Measurements from ENCODE around the gene VTN. TPM values are rescaled to one million over a fixed set of nuclear protein-coding genes. Genes with fewer than 3 reads are reported as not detected.

Gene VTN
- total RNA-seq, 6 donors from 2014 or later: 0.67 to 6.4 (median 2.3) TPM; not detected in 1

- H3K27ac ChIP-seq: peak within 1 kb of the TSS; percentile 1 to 67 (median 56)
- H3K9me3 ChIP-seq: no peaks in the 10 kb centered on the region
- 1 to 2% methylated on average over 37 to 71 of the region's 80 CpGs for WGBS, 2 donors
- no peaks in the 10 kb centered on the region for H3K36me3 ChIP-seq
- peak; percentile 67 to 95 for DNase-seq
- peaks cover 21 to 36% (median 32%) of the 10 kb centered on the region in 4 donors for H3K4me1 ChIP-seq
- H3K27me3 ChIP-seq: peaks cover 0 to 8% (median 0%) of the 10 kb centered on the region in 4 donors
- peak; percentile 75 to 85 for ATAC-seq (ENCODE audit: low FRiP score in 2 of 2)
- TF ChIP-seq POLR2AphosphoS5 (IDR thresholded peaks at IDR 0.05) (no peak), EP300 (IDR thresholded peaks at IDR 0.05) (no peak), POLR2A (IDR thresholded peaks at IDR 0.05) (no peak)
- TF ChIP-seq, protein P1, sequence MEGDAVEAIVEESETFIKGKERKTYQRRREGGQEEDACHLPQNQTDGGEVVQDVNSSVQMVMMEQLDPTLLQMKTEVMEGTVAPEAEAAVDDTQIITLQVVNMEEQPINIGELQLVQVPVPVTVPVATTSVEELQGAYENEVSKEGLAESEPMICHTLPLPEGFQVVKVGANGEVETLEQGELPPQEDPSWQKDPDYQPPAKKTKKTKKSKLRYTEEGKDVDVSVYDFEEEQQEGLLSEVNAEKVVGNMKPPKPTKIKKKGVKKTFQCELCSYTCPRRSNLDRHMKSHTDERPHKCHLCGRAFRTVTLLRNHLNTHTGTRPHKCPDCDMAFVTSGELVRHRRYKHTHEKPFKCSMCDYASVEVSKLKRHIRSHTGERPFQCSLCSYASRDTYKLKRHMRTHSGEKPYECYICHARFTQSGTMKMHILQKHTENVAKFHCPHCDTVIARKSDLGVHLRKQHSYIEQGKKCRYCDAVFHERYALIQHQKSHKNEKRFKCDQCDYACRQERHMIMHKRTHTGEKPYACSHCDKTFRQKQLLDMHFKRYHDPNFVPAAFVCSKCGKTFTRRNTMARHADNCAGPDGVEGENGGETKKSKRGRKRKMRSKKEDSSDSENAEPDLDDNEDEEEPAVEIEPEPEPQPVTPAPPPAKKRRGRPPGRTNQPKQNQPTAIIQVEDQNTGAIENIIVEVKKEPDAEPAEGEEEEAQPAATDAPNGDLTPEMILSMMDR (IDR thresholded peaks at IDR 0.05): no peak
- H3K4me3 ChIP-seq: peak within 1 kb of the TSS; percentile 34 to 63 (median 54)
Observed at GRCh38 chr17:28371245-28372202, 1.4 kb upstream of the VTN start, which contains the start of gene SARM1. Gene SARM1, plus strand, starts transcription at chr17:28371694. Its CDS starts 339 bp downstream, at chr17:28372033.

DNA sequence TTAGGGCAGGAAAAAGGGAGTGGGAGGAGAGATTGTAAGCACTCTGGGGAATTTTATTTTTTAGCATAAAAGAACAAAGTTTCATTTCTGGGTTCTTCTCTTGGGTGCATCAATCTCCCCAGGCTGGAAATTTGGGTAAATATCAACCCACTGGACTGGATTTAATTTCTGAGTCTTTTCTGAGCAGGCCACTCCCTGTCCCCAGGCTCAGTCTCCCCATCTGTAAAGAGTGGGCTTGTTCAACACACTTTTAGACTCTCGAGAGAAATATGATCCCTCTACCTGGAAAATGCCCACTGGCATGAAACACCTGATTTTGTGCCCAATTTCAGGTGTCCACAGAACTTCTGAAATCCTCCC is 617 bp upstream of the VTN start:
- 69 to 81% methylated on average over 1 of the region's 1 CpG for WGBS, 2 donors
- peak overlapping the region; percentile 1 to 67 (median 56) for H3K27ac ChIP-seq
- peaks cover 0 to 8% (median 0%) of the 10 kb centered on the region in 4 donors for H3K27me3 ChIP-seq
- H3K36me3 ChIP-seq: no peaks in the 10 kb centered on the region
- TF ChIP-seq, protein P1 (IDR thresholded peaks at IDR 0.05): no peak
- TF ChIP-seq POLR2A (IDR thresholded peaks at IDR 0.05) (no peak), POLR2AphosphoS5 (IDR thresholded peaks at IDR 0.05) (no peak), EP300 (IDR thresholded peaks at IDR 0.05) (no peak)
- DNase-seq (no peak), ATAC-seq (ENCODE audit: low FRiP score in 2 of 2) (no peak)
- H3K9me3 ChIP-seq: no peaks in the 10 kb centered on the region
- H3K4me1 ChIP-seq: peaks cover 21 to 36% (median 32%) of the 10 kb centered on the region in 4 donors
- H3K4me3 ChIP-seq: no peak overlapping the region

DNA sequence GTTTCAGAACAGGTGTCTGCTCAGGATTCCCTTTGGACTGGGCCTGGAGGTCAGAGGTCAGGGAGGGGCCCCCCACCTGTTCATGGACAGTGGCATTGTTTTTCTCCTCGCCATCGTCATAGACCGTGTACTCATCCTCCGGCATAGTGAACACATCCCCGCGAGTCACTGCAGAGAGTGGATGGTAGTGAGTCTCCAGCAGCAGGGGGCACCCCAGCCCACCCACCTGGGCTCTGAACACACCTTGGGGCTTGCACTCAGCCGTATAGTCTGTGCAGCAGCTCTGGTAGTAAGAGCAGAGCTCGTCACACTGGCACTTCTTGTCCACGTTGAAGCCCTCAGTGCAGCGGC is 448 bp downstream of the VTN start:
- no peak for ATAC-seq (ENCODE audit: low FRiP score in 2 of 2)
- WGBS, 2 donors: 38 to 73% methylated on average over 4 to 10 of the region's 10 CpGs
- H3K4me1 ChIP-seq: peaks cover 21 to 36% (median 32%) of the 10 kb centered on the region in 4 donors
- no peak for TF ChIP-seq EP300 (IDR thresholded peaks at IDR 0.05)
- TF ChIP-seq, protein P1 (IDR thresholded peaks at IDR 0.05): no peak
- TF ChIP-seq POLR2A (IDR thresholded peaks at IDR 0.05): no peak
- no peak for TF ChIP-seq POLR2AphosphoS5 (IDR thresholded peaks at IDR 0.05)
- no peak overlapping the region for H3K4me3 ChIP-seq
- no peak for DNase-seq
- no peak overlapping the region for H3K27ac ChIP-seq
- H3K27me3 ChIP-seq: peaks cover 0 to 8% (median 0%) of the 10 kb centered on the region in 4 donors
- H3K36me3 ChIP-seq: peaks cover 0 to 6% (median 4%) of the 10 kb centered on the region in 4 donors
- no peaks in the 10 kb centered on the region for H3K9me3 ChIP-seq

DNA sequence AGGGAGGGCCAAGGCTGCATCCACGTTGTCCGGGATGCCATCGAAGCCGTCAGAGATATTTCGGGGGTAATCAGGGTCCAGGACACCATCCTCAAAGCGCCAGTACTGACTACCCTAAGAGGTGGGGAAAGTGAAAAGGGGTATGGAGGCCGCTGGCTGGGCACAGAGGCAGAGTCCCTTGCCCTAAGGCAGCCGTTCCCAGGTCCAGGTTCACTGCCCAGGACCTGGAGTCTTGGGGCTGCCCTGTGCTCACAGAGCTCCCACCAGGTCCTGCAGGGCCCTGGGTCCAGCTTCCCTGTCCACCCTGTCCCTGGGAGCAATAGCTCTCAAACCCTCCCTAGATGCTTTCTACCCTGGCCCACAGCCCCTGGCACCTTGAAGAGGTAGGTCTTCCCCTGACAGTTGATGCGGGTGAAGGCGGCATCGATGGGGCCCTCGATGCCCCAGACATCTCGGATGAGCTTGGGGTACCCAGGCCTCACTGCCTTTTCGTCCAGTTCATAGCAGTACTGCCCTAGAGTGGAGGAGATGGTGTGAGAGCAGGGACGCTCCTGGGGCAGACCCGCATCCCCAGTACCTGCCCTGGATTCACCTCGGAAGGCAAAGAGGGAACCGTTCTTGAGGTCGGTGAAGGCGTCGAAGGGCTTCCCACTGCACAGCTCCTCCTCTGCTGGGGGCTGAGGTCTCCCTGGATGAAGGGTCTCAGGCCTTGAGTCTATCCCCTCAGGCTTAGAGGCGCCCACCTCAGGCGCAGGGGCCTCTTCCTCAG is 1.0 kb downstream of the VTN start:
- Histone ChIP-seq H3K27me3 (peaks cover 0 to 8% (median 0%) of the 10 kb centered on the region in 4 donors), H3K9me3 (no peaks in the 10 kb centered on the region), H3K4me3 (no peak overlapping the region), H3K4me1 (peaks cover 21 to 36% (median 32%) of the 10 kb centered on the region in 4 donors), H3K27ac (no peak overlapping the region), H3K36me3 (peaks cover 0 to 12% (median 9%) of the 10 kb centered on the region in 4 donors)
- DNase-seq (no peak), ATAC-seq (ENCODE audit: low FRiP score in 2 of 2) (no peak)
- TF ChIP-seq EP300 (IDR thresholded peaks at IDR 0.05) (no peak), POLR2AphosphoS5 (IDR thresholded peaks at IDR 0.05) (no peak), POLR2A (IDR thresholded peaks at IDR 0.05) (no peak)
- TF ChIP-seq, protein P1 (IDR thresholded peaks at IDR 0.05): no peak
- 92% methylated on average over 13 to 23 of the region's 23 CpGs for WGBS, 2 donors

Data from upper lobe of left lung (tissue), 6 donors.